ENCODE measurements around the gene PLK2. TPM values are rescaled to one million over a fixed set of nuclear protein-coding genes. Genes with fewer than 3 reads are reported as not detected.

Gene PLK2
- polyA plus RNA-seq, 1 donor (not counting 4 experiments of a cell fraction or from before 2014, with no cell fraction given) = 295 TPM

GRCh38 chr5:58440901-58441460 lies 18.9 kb downstream of the PLK2 start:
- H3K9me3 ChIP-seq (ENCODE audit: control insufficient read depth, low read depth, low read length) = no peaks in the 10 kb centered on the region
- no peaks in the 10 kb centered on the region for H4K20me1 ChIP-seq (ENCODE audit: control insufficient read depth, extremely low read depth, insufficient read depth, low read length)
- H3K79me2 ChIP-seq (ENCODE audit: control insufficient read depth, insufficient read depth, low read length) = no peaks in the 10 kb centered on the region
- H3K4me2 ChIP-seq (ENCODE audit: control insufficient read depth, extremely low read depth, insufficient read depth, low read depth, low read length) = no peak overlapping the region
- H3K9me1 ChIP-seq (ENCODE audit: control insufficient read depth, extremely low read depth, insufficient read depth, low read length) = no peaks in the 10 kb centered on the region
- no peaks in the 10 kb centered on the region for H3K27me3 ChIP-seq (ENCODE audit: control insufficient read depth, extremely low read depth, insufficient read depth, low read length)
- H2AFZ ChIP-seq (ENCODE audit: control insufficient read depth, low read length) = no peak overlapping the region
- dilution Hi-C loops (cut with MboI; ENCODE audit: extremely low pct_ligation_motif_present, low sequenced_read_pairs) = no loop called here
- no peak overlapping the region for H3K4me3 ChIP-seq (ENCODE audit: control insufficient read depth in 2 of 3, extremely low read depth in 1 of 3, insufficient read depth in 2 of 3, low read depth in 1 of 3, low read length in 3 of 3)
- no peak overlapping the region for H3K9ac ChIP-seq (ENCODE audit: control insufficient read depth, extremely low read depth, insufficient read depth, low read length)
- DNase-seq (ENCODE audit: low read depth, low spot score) = no peak
- H3K36me3 ChIP-seq (ENCODE audit: control insufficient read depth in 2 of 2, extremely low read depth in 1 of 2, insufficient read depth in 2 of 2, low read length in 2 of 2) = no peaks in the 10 kb centered on the region
- no peak overlapping the region for H3K27ac ChIP-seq (ENCODE audit: control insufficient read depth, insufficient read depth, low read length)
- no peak for FAIRE-seq
- peaks cover 3% of the 10 kb centered on the region for H3K4me1 ChIP-seq (ENCODE audit: control insufficient read depth, extremely low read depth, insufficient read depth, low read length)
- TF ChIP-seq CTCF (optimal IDR thresholded peaks at IDR 0.05 in 1 of 3, IDR thresholded peaks at IDR 0.05 in 1 of 3, conservative IDR thresholded peaks at IDR 0.05 in 1 of 3; ENCODE audit: extremely low read depth in 1 of 3, insufficient read depth in 2 of 3, low read length in 3 of 3) (no peak), EZH2 (IDR thresholded peaks at IDR 0.05; ENCODE audit: low read length) (no peak)

GRCh38 chr5:58439094-58439644 lies 20.7 kb downstream of the PLK2 start:
- no peaks in the 10 kb centered on the region for H3K36me3 ChIP-seq (ENCODE audit: control insufficient read depth in 2 of 2, extremely low read depth in 1 of 2, insufficient read depth in 2 of 2, low read length in 2 of 2)
- no peak for DNase-seq (ENCODE audit: low read depth, low spot score)
- no peak for FAIRE-seq

More at GRCh38 chr5:58439094-58439644, 20.7 kb downstream of the PLK2 start:
- no peak overlapping the region for H3K4me2 ChIP-seq (ENCODE audit: control insufficient read depth, extremely low read depth, insufficient read depth, low read depth, low read length)
- dilution Hi-C loops (cut with MboI; ENCODE audit: extremely low pct_ligation_motif_present, low sequenced_read_pairs) = no loop called here
- no peaks in the 10 kb centered on the region for H4K20me1 ChIP-seq (ENCODE audit: control insufficient read depth, extremely low read depth, insufficient read depth, low read length)
- H3K79me2 ChIP-seq (ENCODE audit: control insufficient read depth, insufficient read depth, low read length) = no peaks in the 10 kb centered on the region
- no peaks in the 10 kb centered on the region for H3K27me3 ChIP-seq (ENCODE audit: control insufficient read depth, extremely low read depth, insufficient read depth, low read length)
- H2AFZ ChIP-seq (ENCODE audit: control insufficient read depth, low read length) = no peak overlapping the region
- H3K9me1 ChIP-seq (ENCODE audit: control insufficient read depth, extremely low read depth, insufficient read depth, low read length) = no peaks in the 10 kb centered on the region
- no peak overlapping the region for H3K4me3 ChIP-seq (ENCODE audit: control insufficient read depth in 2 of 3, extremely low read depth in 1 of 3, insufficient read depth in 2 of 3, low read depth in 1 of 3, low read length in 3 of 3)
- H3K4me1 ChIP-seq (ENCODE audit: control insufficient read depth, extremely low read depth, insufficient read depth, low read length) = no peaks in the 10 kb centered on the region
- no peak overlapping the region for H3K27ac ChIP-seq (ENCODE audit: control insufficient read depth, insufficient read depth, low read length)
- H3K9me3 ChIP-seq (ENCODE audit: control insufficient read depth, low read depth, low read length) = no peaks in the 10 kb centered on the region
- TF ChIP-seq EZH2 (IDR thresholded peaks at IDR 0.05; ENCODE audit: low read length) (no peak), CTCF (optimal IDR thresholded peaks at IDR 0.05 in 1 of 3, IDR thresholded peaks at IDR 0.05 in 1 of 3, conservative IDR thresholded peaks at IDR 0.05 in 1 of 3; ENCODE audit: extremely low read depth in 1 of 3, insufficient read depth in 2 of 3, low read length in 3 of 3) (no peak)
- H3K9ac ChIP-seq (ENCODE audit: control insufficient read depth, extremely low read depth, insufficient read depth, low read length) = no peak overlapping the region

All from keratinocyte (primary cell).